ENCODE measurements around the gene HK1.
"Not testable (repeated sequence)": the region's sequence is repeated elsewhere in the genome, so short reads cannot be mapped to it uniquely, and the experiment has no call there.

Gene HK1

GRCh38 chr10:69303632-69304051 is 25.3 kb downstream of the HK1 start:
- in situ Hi-C loops (cut with MboI; ENCODE audit: low sequenced_read_pairs) = no loop called here

GRCh38 chr10:69306421-69306820 is 28.1 kb downstream of the HK1 start:
- in situ Hi-C loops (cut with MboI; ENCODE audit: low sequenced_read_pairs) = no loop called here

GRCh38 chr10:69307434-69307833 is 29.1 kb downstream of the HK1 start:
- in situ Hi-C loops (cut with MboI; ENCODE audit: low sequenced_read_pairs) = no loop called here

GRCh38 chr10:69308304-69308703 is 30.0 kb downstream of the HK1 start:
- in situ Hi-C loops (cut with MboI; ENCODE audit: low sequenced_read_pairs) = not testable (repeated sequence)

GRCh38 chr10:69311309-69311708 is 33.0 kb downstream of the HK1 start:
- in situ Hi-C loops (cut with MboI; ENCODE audit: low sequenced_read_pairs) = no loop called here

- in situ Hi-C loops (cut with MboI; ENCODE audit: low sequenced_read_pairs) = no loop called here
Measured at GRCh38 chr10:69312528-69312927, 34.2 kb downstream of the HK1 start.

GRCh38 chr10:69315100-69315542 is 36.8 kb downstream of the HK1 start:
- in situ Hi-C loops (cut with MboI; ENCODE audit: low sequenced_read_pairs) = no loop called here

- in situ Hi-C loops (cut with MboI; ENCODE audit: low sequenced_read_pairs) = no loop called here
Measured at GRCh38 chr10:69315610-69316312, 37.5 kb downstream of the HK1 start.

- in situ Hi-C loops (cut with MboI; ENCODE audit: low sequenced_read_pairs) = no loop called here
Measured at GRCh38 chr10:69316313-69317059, 38.2 kb downstream of the HK1 start.

- in situ Hi-C loops (cut with MboI; ENCODE audit: low sequenced_read_pairs) = no loop called here
Measured at GRCh38 chr10:69317175-69317604, 38.9 kb downstream of the HK1 start.

GRCh38 chr10:69317626-69318105 is 39.4 kb downstream of the HK1 start:
- in situ Hi-C loops (cut with MboI; ENCODE audit: low sequenced_read_pairs) = no loop called here

- in situ Hi-C loops (cut with MboI; ENCODE audit: low sequenced_read_pairs) = no loop called here
Measured at GRCh38 chr10:69318106-69318866, 40.0 kb downstream of the HK1 start.

- in situ Hi-C loops (cut with MboI; ENCODE audit: low sequenced_read_pairs) = no loop called here
Measured at GRCh38 chr10:69318867-69319727, 40.8 kb downstream of the HK1 start.

- in situ Hi-C loops (cut with MboI; ENCODE audit: low sequenced_read_pairs) = no loop called here
Measured at GRCh38 chr10:69319841-69320316, 41.6 kb downstream of the HK1 start.

- in situ Hi-C loops (cut with MboI; ENCODE audit: low sequenced_read_pairs) = no loop called here
Measured at GRCh38 chr10:69320521-69320920, 42.2 kb downstream of the HK1 start.

GRCh38 chr10:69321039-69321715 is 42.9 kb downstream of the HK1 start:
- in situ Hi-C loops (cut with MboI; ENCODE audit: low sequenced_read_pairs) = no loop called here

- in situ Hi-C loops (cut with MboI; ENCODE audit: low sequenced_read_pairs) = no loop called here
Measured at GRCh38 chr10:69321865-69322264, 43.6 kb downstream of the HK1 start.

- in situ Hi-C loops (cut with MboI; ENCODE audit: low sequenced_read_pairs) = not testable (repeated sequence)
Measured at GRCh38 chr10:69322346-69322745, 44.0 kb downstream of the HK1 start.

GRCh38 chr10:69323622-69324021 is 45.3 kb downstream of the HK1 start:
- in situ Hi-C loops (cut with MboI; ENCODE audit: low sequenced_read_pairs) = no loop called here

GRCh38 chr10:69324583-69324982 is 46.3 kb downstream of the HK1 start:
- in situ Hi-C loops (cut with MboI; ENCODE audit: low sequenced_read_pairs) = no loop called here

Measured in HL-60/S4 treated with phorbol 12-myristate 13-acetate at 8.2 ng/mL for 4 days and 3 days (cell line).